HFFc6 (cell line): Measurements from ENCODE around the gene DTNB. TPM values are rescaled to one million over a fixed set of nuclear protein-coding genes. Genes with fewer than 3 reads are reported as not detected.

Experiments
- DNase-seq: peaks from one replicate; pipeline ENCODE4 v3.0.0-alpha.2; 2018
- H3K27ac Mint-ChIP-seq: 2 replicates; pipeline ENCODE4 v1.8.0; 2020; ENCODE audit warnings: mild to moderate bottlenecking, mixed read lengths
- H3K27me3 Mint-ChIP-seq: 2 replicates; pipeline ENCODE4 v1.8.0; 2021; ENCODE audit warnings: mild to moderate bottlenecking, moderate library complexity, mixed read lengths; ENCODE audit not compliant: insufficient read depth
- H3K36me3 Mint-ChIP-seq: 2 replicates; pipeline ENCODE4 v1.8.0; 2021; ENCODE audit warnings: low read depth, mixed read lengths
- H3K4me1 Mint-ChIP-seq: 2 replicates; pipeline ENCODE4 v1.8.0; 2020; ENCODE audit warnings: low read depth, mixed read lengths
- H3K4me3 Mint-ChIP-seq: 2 replicates; pipeline ENCODE4 v1.8.0; 2020; ENCODE audit warnings: mild to moderate bottlenecking, moderate library complexity, mixed read lengths
- H3K9me3 Mint-ChIP-seq: 2 replicates; pipeline ENCODE4 v1.8.0; 2020; ENCODE audit warnings: mild to moderate bottlenecking, mixed read lengths
- CTCF ChIP-seq: fragments of 200-600 bp; sonication (generic); IDR thresholded peaks from 2 replicates; pipeline ENCODE4 v1.5.0; 2021; ENCODE audit warnings: antibody characterized with exemption, mild to moderate bottlenecking
- total RNA-seq, 6 experiments: library from RNA; stranded (reverse); fragmentation: NEBNext Ultra II Directional; extraction: Animal tissue kit (Norgen Biotek cat#: 25700); gene quantifications; 2 replicates in 1 of 6; 3 replicates in 5 of 6; pipeline ENCODE4 v1.2.3, GENCODE V29; 2021

Gene DTNB
- total RNA-seq, 6 experiments from 2014 or later, result 4.2 to 6.2 (median 4.7) TPM

GRCh38 chr2:25512707-25513106 is 160.7 kb downstream of the DTNB start:
- TF ChIP-seq CTCF, result no peak
- no peak overlapping the region for H3K27ac Mint-ChIP-seq
- H3K36me3 Mint-ChIP-seq, result no peaks in the 10 kb centered on the region
- H3K4me1 Mint-ChIP-seq, result peaks cover 33% of the 10 kb centered on the region
- no peaks in the 10 kb centered on the region for H3K27me3 Mint-ChIP-seq
- no peaks in the 10 kb centered on the region for H3K9me3 Mint-ChIP-seq
- no peak for DNase-seq
- H3K4me3 Mint-ChIP-seq, result no peak overlapping the region

- Mint-ChIP-seq H3K36me3 (no peaks in the 10 kb centered on the region), H3K4me3 (no peak overlapping the region), H3K27ac (no peak overlapping the region), H3K9me3 (no peaks in the 10 kb centered on the region), H3K27me3 (no peaks in the 10 kb centered on the region; the same call in 1 of the 2 replicates), H3K4me1 (peaks cover 9% of the 10 kb centered on the region; the same call in 1 of the 2 replicates)
- no peak for TF ChIP-seq CTCF
- DNase-seq, result no peak
These were observed 167.2 kb downstream of the DTNB start for GRCh38 chr2:25506226-25506625.

GRCh38 chr2:25505622-25506021 is 167.8 kb downstream of the DTNB start:
- DNase-seq, result no peak
- no peak for TF ChIP-seq CTCF
- peaks cover 9% of the 10 kb centered on the region; the same call in 1 of the 2 replicates for H3K4me1 Mint-ChIP-seq
- no peaks in the 10 kb centered on the region for H3K36me3 Mint-ChIP-seq
- H3K27me3 Mint-ChIP-seq, result peaks cover 1% of the 10 kb centered on the region
- no peaks in the 10 kb centered on the region for H3K9me3 Mint-ChIP-seq
- no peak overlapping the region for H3K4me3 Mint-ChIP-seq
- no peak overlapping the region for H3K27ac Mint-ChIP-seq

GRCh38 chr2:25505182-25505581 is 168.2 kb downstream of the DTNB start:
- Mint-ChIP-seq H3K27me3 (peaks cover 3% of the 10 kb centered on the region), H3K27ac (no peak overlapping the region), H3K4me3 (no peak overlapping the region), H3K4me1 (peaks cover 9% of the 10 kb centered on the region; the same call in 1 of the 2 replicates), H3K36me3 (no peaks in the 10 kb centered on the region), H3K9me3 (no peaks in the 10 kb centered on the region)
- no peak for DNase-seq
- no peak for TF ChIP-seq CTCF

GRCh38 chr2:25504266-25504665 is 169.1 kb downstream of the DTNB start:
- no peak for DNase-seq
- Mint-ChIP-seq H3K36me3 (no peaks in the 10 kb centered on the region), H3K4me3 (no peak overlapping the region), H3K27ac (no peak overlapping the region), H3K4me1 (peaks cover 9% of the 10 kb centered on the region; the same call in 1 of the 2 replicates), H3K9me3 (no peaks in the 10 kb centered on the region), H3K27me3 (peaks cover 3% of the 10 kb centered on the region)
- no peak for TF ChIP-seq CTCF

GRCh38 chr2:25499157-25499556 is 174.2 kb downstream of the DTNB start:
- TF ChIP-seq CTCF, result no peak

More at GRCh38 chr2:25499157-25499556, 174.2 kb downstream of the DTNB start:
- no peaks in the 10 kb centered on the region for H3K9me3 Mint-ChIP-seq
- H3K4me3 Mint-ChIP-seq, result no peak overlapping the region
- no peak for DNase-seq
- peaks cover 3% of the 10 kb centered on the region for H3K27me3 Mint-ChIP-seq
- H3K36me3 Mint-ChIP-seq, result no peaks in the 10 kb centered on the region
- H3K27ac Mint-ChIP-seq, result no peak overlapping the region
- H3K4me1 Mint-ChIP-seq, result no peaks in the 10 kb centered on the region
